ENCODE data around the gene TRPT1.

The TRPT1 gene

DNA sequence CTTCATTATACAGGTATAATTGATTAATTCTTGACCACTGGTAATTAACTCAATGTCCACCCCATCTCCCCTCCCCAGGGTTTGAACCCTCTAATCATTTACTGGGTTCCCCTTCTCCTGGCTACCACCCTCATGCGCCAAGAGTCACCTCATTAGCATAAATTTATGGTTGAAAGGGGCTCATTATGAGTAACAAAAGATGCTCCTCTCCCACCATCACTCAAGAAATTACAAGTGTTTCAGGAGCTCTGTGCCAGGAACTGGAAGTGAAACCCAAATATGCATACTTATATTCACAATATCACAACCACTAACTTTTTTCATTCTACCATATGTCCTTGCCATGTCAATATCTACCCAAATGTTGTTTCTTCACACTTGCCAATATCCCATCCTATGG is 47.8 kb downstream of the TRPT1 start:
- no peak for DNase-seq (ENCODE audit: low spot score)

DNA sequence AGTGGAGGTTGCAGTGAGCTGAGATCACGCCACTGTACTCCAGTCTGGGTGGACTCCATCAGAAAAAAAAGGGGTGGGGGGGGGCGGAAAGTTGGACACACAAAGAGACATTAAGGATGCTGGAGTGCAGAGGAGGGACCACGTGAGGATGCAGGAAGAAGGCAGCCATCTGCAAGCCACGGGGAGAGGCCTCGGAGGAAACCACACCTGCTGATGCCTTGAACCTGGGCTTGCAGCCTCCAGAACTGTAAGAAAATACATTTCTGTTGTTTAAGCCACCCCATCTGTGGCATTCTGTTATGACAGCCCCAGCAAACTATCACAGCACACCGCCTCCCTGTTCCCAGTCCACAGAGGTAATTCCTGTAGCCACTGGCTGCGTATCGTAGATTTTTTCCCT is 49.2 kb downstream of the TRPT1 start:
- DNase-seq (ENCODE audit: low spot score), result no peak
